ENCODE measurements around the gene TACR2. TPM values are rescaled to one million over a fixed set of nuclear protein-coding genes. Genes with fewer than 3 reads are reported as not detected.

Gene TACR2
- polyA plus RNA-seq, 1 experiment, result not detected

DNA sequence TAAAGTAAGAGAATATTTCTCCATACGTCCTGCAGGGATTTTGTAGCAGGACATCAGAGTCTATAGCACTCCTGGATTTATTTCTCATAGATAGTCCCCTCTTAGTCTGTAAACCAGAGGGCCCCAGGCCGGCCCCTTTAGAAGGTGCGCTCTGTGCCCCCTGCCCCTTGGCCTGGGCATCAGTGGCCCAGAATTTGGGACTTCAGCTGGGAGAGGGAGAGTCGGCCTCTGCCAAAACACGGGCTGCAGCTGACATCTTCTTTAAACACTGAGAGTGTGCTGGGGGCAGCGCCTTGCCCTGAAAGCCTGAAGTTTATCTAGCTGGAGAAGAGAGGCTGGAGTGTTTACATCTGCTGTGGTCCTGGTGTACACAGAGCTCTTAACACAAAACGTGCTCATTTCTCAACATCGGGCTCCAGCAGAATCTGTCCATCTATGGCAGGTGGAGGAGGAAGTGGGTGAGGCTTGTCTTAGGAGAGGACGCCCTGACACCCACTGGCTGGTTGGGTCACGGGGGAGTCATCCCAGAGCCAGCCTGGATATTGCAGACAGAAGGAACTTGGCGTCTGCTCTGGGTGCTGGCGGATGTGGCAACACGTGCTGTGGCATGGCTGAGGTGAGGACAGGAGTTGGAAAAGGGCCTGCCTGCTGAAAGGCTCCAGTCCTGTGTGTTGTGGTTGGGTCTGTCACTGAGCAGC, 5.0 kb upstream of the TACR2 start:
- DNase-seq (ENCODE audit: low read depth, low spot score), result no peak
- no peak overlapping the region for H3K27ac ChIP-seq (ENCODE audit: low read depth, low read length)
- H3K27me3 ChIP-seq (ENCODE audit: control insufficient read depth, insufficient read depth, low read length), result peaks cover 43% of the 10 kb centered on the region
- TF ChIP-seq, protein P1, sequence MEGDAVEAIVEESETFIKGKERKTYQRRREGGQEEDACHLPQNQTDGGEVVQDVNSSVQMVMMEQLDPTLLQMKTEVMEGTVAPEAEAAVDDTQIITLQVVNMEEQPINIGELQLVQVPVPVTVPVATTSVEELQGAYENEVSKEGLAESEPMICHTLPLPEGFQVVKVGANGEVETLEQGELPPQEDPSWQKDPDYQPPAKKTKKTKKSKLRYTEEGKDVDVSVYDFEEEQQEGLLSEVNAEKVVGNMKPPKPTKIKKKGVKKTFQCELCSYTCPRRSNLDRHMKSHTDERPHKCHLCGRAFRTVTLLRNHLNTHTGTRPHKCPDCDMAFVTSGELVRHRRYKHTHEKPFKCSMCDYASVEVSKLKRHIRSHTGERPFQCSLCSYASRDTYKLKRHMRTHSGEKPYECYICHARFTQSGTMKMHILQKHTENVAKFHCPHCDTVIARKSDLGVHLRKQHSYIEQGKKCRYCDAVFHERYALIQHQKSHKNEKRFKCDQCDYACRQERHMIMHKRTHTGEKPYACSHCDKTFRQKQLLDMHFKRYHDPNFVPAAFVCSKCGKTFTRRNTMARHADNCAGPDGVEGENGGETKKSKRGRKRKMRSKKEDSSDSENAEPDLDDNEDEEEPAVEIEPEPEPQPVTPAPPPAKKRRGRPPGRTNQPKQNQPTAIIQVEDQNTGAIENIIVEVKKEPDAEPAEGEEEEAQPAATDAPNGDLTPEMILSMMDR (IDR thresholded peaks at IDR 0.05; ENCODE audit: low read depth, low read length), result no peak
- ChIA-PET POLR2A (interaction anchor here (0.6 to 0.9 kb wide), 2 partner anchors 13 to 18 kb away, joined by 3 read pairs; no protein-coding TSS in a partner anchor), CTCF (interaction anchor here (1.9 to 3.7 kb wide), 2 partner anchors 14 to 87 kb away, joined by 4 to 17 read pairs; no protein-coding TSS in a partner anchor)
- no peaks in the 10 kb centered on the region for H3K9me3 ChIP-seq (ENCODE audit: control insufficient read depth, insufficient read depth, low read length)
- H3K4me3 ChIP-seq (ENCODE audit: low read depth, low read length), result no peak overlapping the region

DNA sequence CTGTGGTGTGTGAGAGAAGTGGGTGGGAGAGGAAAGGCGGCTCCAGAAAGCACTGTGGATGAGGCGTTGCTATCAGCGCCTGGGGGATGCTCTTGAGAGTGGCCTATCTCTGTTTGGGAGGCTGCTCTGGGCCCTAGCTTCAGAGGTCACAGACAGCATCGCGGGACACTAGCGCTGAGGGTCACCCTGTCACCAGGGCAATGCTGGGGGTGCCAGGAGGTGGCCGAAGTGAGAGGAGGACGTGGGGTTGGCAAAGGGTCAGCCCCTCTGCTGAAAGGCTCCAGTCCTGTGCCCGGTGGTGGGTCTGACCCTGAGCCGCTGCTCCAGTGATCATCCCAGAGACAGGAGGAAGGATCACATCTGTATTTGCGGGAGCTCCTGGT, 3.0 kb upstream of the TACR2 start:
- Histone ChIP-seq H3K27me3 (ENCODE audit: control insufficient read depth, insufficient read depth, low read length) (peaks cover 53% of the 10 kb centered on the region), H3K9me3 (ENCODE audit: control insufficient read depth, insufficient read depth, low read length) (no peaks in the 10 kb centered on the region), H3K27ac (ENCODE audit: low read depth, low read length) (no peak overlapping the region), H3K4me3 (ENCODE audit: low read depth, low read length) (no peak overlapping the region)
- CTCF ChIA-PET, result interaction anchor here (3.7 kb wide), 1 partner anchor 12 kb away, joined by 17 read pairs; no protein-coding TSS in a partner anchor
- no peak for DNase-seq (ENCODE audit: low read depth, low spot score)
- POLR2A ChIA-PET, result no interaction called here
- TF ChIP-seq, protein P1 (IDR thresholded peaks at IDR 0.05; ENCODE audit: low read depth, low read length), result no peak

DNA sequence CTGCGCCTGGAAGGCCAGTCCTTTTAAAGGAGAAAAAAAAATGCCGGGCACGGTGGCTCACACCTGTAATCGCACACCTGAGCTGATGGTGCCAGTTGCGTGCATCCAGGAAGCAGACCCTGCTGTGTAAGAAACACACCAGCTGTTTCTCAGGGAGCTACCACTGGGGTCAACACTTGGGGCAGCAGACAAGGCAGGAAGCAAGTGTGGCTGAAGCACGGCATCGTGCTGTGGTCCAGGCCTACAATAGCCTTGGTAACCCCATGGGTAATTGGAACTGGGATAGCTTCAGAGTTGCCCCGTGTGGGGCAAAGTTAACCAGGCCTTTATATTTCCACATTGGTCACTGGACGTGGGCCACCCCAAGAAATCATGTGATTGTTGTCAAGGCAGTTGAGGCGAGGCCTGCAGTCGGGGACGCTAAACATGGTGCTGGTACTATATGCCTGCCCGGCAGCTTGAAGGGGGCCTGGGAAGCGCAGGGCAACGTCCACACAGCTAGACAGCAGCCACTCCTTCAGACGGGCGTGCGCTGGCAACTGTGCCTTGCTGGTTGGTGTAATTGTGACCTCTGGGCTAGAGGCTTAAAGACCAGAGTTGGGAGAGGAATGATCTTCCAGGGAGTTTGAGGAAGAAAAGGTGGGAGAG, 2.5 kb upstream of the TACR2 start:
- H3K9me3 ChIP-seq (ENCODE audit: control insufficient read depth, insufficient read depth, low read length), result no peaks in the 10 kb centered on the region
- TF ChIP-seq, protein P1 (IDR thresholded peaks at IDR 0.05; ENCODE audit: low read depth, low read length), result no peak
- POLR2A ChIA-PET, result no interaction called here
- H3K27ac ChIP-seq (ENCODE audit: low read depth, low read length), result no peak overlapping the region
- H3K4me3 ChIP-seq (ENCODE audit: low read depth, low read length), result no peak overlapping the region
- CTCF ChIA-PET, result interaction anchor here (0.9 to 3.7 kb wide), 2 partner anchors 12 to 463 kb away, joined by 4 to 17 read pairs; partner anchors contain the start of gene DDX21
- peaks cover 56% of the 10 kb centered on the region for H3K27me3 ChIP-seq (ENCODE audit: control insufficient read depth, insufficient read depth, low read length)
- no peak for DNase-seq (ENCODE audit: low read depth, low spot score)

DNA sequence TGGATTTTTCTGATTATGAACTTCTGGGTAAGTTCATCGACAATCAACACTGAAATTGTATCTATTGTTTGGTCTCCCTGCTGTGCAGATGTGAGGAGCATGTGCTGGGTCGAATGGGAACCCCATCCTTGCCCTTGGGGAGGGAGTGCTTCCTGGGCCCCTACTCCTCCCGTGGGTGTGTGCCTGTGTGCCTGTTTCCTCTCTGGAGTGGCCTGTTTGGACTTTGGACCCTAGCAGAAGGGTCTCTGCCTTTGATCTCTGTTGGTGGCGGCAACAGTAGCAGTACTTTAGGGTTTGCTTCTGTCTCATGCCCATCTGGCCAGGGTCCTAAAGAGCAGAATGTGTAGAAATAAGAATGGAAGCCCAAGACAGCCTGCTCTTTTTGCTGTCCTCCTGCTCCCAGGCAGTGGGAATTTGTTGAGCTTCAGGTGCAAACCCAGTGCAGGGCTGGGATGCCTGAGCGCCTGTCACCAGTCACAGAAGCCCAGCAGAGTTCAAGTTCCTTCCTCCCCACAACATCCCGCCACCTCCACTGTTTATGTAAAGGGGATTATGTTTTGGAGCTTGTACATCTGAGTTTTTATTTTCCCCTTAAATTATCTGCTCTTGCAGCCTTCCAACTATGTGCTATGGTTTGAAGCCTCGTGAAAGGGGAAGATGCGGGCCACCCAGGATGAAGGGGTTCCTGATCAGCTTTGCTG, 1.5 kb upstream of the TACR2 start:
- peaks cover 49% of the 10 kb centered on the region for H3K27me3 ChIP-seq (ENCODE audit: control insufficient read depth, insufficient read depth, low read length)
- ChIA-PET POLR2A (no interaction called here), CTCF (interaction anchor here (0.5 to 3.7 kb wide), 7 partner anchors 9 to 432 kb away, joined by 3 to 17 read pairs (median 6); no protein-coding TSS in a partner anchor)
- H3K4me3 ChIP-seq (ENCODE audit: low read depth, low read length), result no peak overlapping the region
- TF ChIP-seq, protein P1 (IDR thresholded peaks at IDR 0.05; ENCODE audit: low read depth, low read length), result no peak
- no peaks in the 10 kb centered on the region for H3K9me3 ChIP-seq (ENCODE audit: control insufficient read depth, insufficient read depth, low read length)
- DNase-seq (ENCODE audit: low read depth, low spot score), result no peak
- H3K27ac ChIP-seq (ENCODE audit: low read depth, low read length), result no peak overlapping the region
